ENCODE measurements around the gene C2orf76. TPM values are rescaled to one million over a fixed set of nuclear protein-coding genes. Genes with fewer than 3 reads are reported as not detected.

Gene C2orf76
- total RNA-seq, 3 donors from 2014 or later (not counting 1 experiment from before 2014, with no cell fraction given): 14.1 to 21.9 (median 20.5) TPM

GRCh38 chr2:119260646-119261492, 105.8 kb downstream of the C2orf76 start:
- H3K9me3 Mint-ChIP-seq: no peaks in the 10 kb centered on the region
- WGBS (ENCODE audit: insufficient coverage): 81% methylated on average over 11 of the region's 11 CpGs
- no peaks in the 10 kb centered on the region for H3K36me3 Mint-ChIP-seq
- Histone ChIP-seq H3K4me3 (ENCODE audit: low read length) (no peak overlapping the region), H3K4me1 (ENCODE audit: control insufficient read depth, insufficient read depth, low read length) (no peaks in the 10 kb centered on the region), H3K9me3 (ENCODE audit: control insufficient read depth, insufficient read depth, low read length) (no peaks in the 10 kb centered on the region), H3K36me3 (ENCODE audit: control insufficient read depth, insufficient read depth, low read length) (no peaks in the 10 kb centered on the region), H3K27me3 (ENCODE audit: control insufficient read depth, insufficient read depth, low read length) (no peaks in the 10 kb centered on the region), H3K27ac (ENCODE audit: low read length) (no peak overlapping the region)
- intact Hi-C loops (cut with micrococcal nuclease): no loop called here
- no peak overlapping the region for H3K4me3 Mint-ChIP-seq
- no peak overlapping the region for H3K27ac Mint-ChIP-seq
- DNase-seq (no peak), ATAC-seq (no peak)
- H3K27me3 Mint-ChIP-seq (ENCODE audit: low read depth in 2 of 2): no peaks in the 10 kb centered on the region
- no peak for TF ChIP-seq CTCF (IDR thresholded peaks at IDR 0.05)
- peaks cover 0 to 5% of the 10 kb centered on the region in 2 donors for H3K4me1 Mint-ChIP-seq

- Histone ChIP-seq H3K36me3 (ENCODE audit: control insufficient read depth, insufficient read depth, low read length) (no peaks in the 10 kb centered on the region), H3K27ac (ENCODE audit: low read length) (no peak overlapping the region), H3K27me3 (ENCODE audit: control insufficient read depth, insufficient read depth, low read length) (no peaks in the 10 kb centered on the region), H3K9me3 (ENCODE audit: control insufficient read depth, insufficient read depth, low read length) (no peaks in the 10 kb centered on the region), H3K4me3 (ENCODE audit: low read length) (no peak overlapping the region), H3K4me1 (ENCODE audit: control insufficient read depth, insufficient read depth, low read length) (no peaks in the 10 kb centered on the region)
- no peak overlapping the region for H3K4me3 Mint-ChIP-seq
- H3K27me3 Mint-ChIP-seq (ENCODE audit: low read depth in 2 of 2): no peaks in the 10 kb centered on the region
- no peak overlapping the region for H3K27ac Mint-ChIP-seq
- no peaks in the 10 kb centered on the region for H3K36me3 Mint-ChIP-seq
- 86% methylated on average over 5 of the region's 5 CpGs for WGBS (ENCODE audit: insufficient coverage)
- intact Hi-C loops (cut with micrococcal nuclease): no loop called here
- DNase-seq (no peak), ATAC-seq (no peak)
- H3K9me3 Mint-ChIP-seq: no peaks in the 10 kb centered on the region
- TF ChIP-seq CTCF (IDR thresholded peaks at IDR 0.05): no peak
- H3K4me1 Mint-ChIP-seq: no peaks in the 10 kb centered on the region
Measured at GRCh38 chr2:119259296-119259860, 107.3 kb downstream of the C2orf76 start.

GRCh38 chr2:119257198-119257597, 109.4 kb downstream of the C2orf76 start:
- Histone ChIP-seq H3K4me1 (ENCODE audit: control insufficient read depth, insufficient read depth, low read length) (no peaks in the 10 kb centered on the region), H3K9me3 (ENCODE audit: control insufficient read depth, insufficient read depth, low read length) (no peaks in the 10 kb centered on the region), H3K27ac (ENCODE audit: low read length) (no peak overlapping the region), H3K4me3 (ENCODE audit: low read length) (no peak overlapping the region), H3K36me3 (ENCODE audit: control insufficient read depth, insufficient read depth, low read length) (no peaks in the 10 kb centered on the region), H3K27me3 (ENCODE audit: control insufficient read depth, insufficient read depth, low read length) (no peaks in the 10 kb centered on the region)
- intact Hi-C loops (cut with micrococcal nuclease): no loop called here
- 93% methylated on average over 9 of the region's 9 CpGs for WGBS (ENCODE audit: insufficient coverage)
- Mint-ChIP-seq H3K9me3 (no peaks in the 10 kb centered on the region), H3K36me3 (no peaks in the 10 kb centered on the region), H3K4me1 (no peaks in the 10 kb centered on the region), H3K4me3 (no peak overlapping the region), H3K27me3 (ENCODE audit: low read depth in 2 of 2) (no peaks in the 10 kb centered on the region), H3K27ac (no peak overlapping the region)
- DNase-seq: no peak
- no peak for TF ChIP-seq CTCF (IDR thresholded peaks at IDR 0.05)
- no peak for ATAC-seq
